A549 (cell line): ENCODE data around the gene PMVK.

Experiments used
- CEBPB ChIP-seq, 2 experiments: fragments of >200 bp in 1 of 2; sonication (Bioruptor Twin) in 1 of 2; formaldehyde crosslinking in 1 of 2; IDR thresholded peaks; 2 replicates each; pipeline ENCODE4 v1.6.1; 2012 to 2016
- JUN ChIP-seq, 2 experiments: fragments of >200 bp; sonication (Bioruptor Twin); formaldehyde crosslinking; IDR thresholded peaks; 2 replicates in 1 of 2; 3 replicates in 1 of 2; pipeline ENCODE4 v1.6.1; 2016 to 2017
- JUNB ChIP-seq: fragments of >200 bp; sonication (Bioruptor Twin); formaldehyde crosslinking; IDR thresholded peaks from 2 replicates; pipeline ENCODE4 v1.6.1; 2016
- POLR2A ChIP-seq: IDR thresholded peaks from 2 replicates; pipeline ENCODE4 v1.6.1; 2012; ENCODE audit warnings: mild to moderate bottlenecking, low read length
- TF ChIP-seq, protein P1 (sequence below): fragments of >200 bp; sonication (Bioruptor Twin); formaldehyde crosslinking; IDR thresholded peaks from 3 replicates; pipeline ENCODE4 v1.5.1; 2016
- TF ChIP-seq, protein P2 (sequence below): fragments of 200-600 bp; sonication (generic); IDR thresholded peaks from 2 replicates; pipeline ENCODE4 v1.6.1; 2016; ENCODE audit warnings: antibody characterized with exemption, mild to moderate bottlenecking, moderate library complexity
- TF ChIP-seq, protein P3 (sequence below): fragments of 450-650 bp; IDR thresholded peaks from 2 replicates; pipeline ENCODE4 v1.6.1; 2014; ENCODE audit warnings: antibody characterized with exemption
- TF ChIP-seq, protein P4 (sequence below): IDR thresholded peaks from 2 replicates; pipeline ENCODE4 v1.6.1; 2012

DNA sequence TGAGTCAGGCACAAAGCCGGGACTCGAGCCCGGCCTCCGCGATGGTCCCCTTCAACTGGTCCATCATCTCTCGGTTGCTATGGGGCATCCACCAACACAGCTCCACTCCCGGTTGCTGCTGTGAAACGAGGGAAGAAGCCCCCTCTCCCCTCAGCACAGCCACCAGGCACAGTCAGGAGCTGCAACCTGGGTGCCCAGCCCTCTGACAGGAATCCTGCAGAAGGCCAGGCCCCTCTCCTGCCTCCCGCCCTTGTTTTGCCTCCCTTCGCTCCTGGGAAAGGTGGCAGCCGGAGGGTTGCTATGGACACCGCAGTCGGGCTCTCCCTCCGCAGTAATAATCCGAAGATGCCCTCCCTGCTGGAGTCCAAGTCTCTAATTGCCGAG lies 57.5 kb downstream of the PMVK start:
- TF ChIP-seq, protein P1, sequence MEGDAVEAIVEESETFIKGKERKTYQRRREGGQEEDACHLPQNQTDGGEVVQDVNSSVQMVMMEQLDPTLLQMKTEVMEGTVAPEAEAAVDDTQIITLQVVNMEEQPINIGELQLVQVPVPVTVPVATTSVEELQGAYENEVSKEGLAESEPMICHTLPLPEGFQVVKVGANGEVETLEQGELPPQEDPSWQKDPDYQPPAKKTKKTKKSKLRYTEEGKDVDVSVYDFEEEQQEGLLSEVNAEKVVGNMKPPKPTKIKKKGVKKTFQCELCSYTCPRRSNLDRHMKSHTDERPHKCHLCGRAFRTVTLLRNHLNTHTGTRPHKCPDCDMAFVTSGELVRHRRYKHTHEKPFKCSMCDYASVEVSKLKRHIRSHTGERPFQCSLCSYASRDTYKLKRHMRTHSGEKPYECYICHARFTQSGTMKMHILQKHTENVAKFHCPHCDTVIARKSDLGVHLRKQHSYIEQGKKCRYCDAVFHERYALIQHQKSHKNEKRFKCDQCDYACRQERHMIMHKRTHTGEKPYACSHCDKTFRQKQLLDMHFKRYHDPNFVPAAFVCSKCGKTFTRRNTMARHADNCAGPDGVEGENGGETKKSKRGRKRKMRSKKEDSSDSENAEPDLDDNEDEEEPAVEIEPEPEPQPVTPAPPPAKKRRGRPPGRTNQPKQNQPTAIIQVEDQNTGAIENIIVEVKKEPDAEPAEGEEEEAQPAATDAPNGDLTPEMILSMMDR, result no peak
- TF ChIP-seq CEBPB (IDR thresholded peaks at IDR 0.05) (no peak), POLR2A (no peak), JUN (IDR thresholded peaks at IDR 0.05) (no peak), JUNB (no peak)
- TF ChIP-seq, protein P2, sequence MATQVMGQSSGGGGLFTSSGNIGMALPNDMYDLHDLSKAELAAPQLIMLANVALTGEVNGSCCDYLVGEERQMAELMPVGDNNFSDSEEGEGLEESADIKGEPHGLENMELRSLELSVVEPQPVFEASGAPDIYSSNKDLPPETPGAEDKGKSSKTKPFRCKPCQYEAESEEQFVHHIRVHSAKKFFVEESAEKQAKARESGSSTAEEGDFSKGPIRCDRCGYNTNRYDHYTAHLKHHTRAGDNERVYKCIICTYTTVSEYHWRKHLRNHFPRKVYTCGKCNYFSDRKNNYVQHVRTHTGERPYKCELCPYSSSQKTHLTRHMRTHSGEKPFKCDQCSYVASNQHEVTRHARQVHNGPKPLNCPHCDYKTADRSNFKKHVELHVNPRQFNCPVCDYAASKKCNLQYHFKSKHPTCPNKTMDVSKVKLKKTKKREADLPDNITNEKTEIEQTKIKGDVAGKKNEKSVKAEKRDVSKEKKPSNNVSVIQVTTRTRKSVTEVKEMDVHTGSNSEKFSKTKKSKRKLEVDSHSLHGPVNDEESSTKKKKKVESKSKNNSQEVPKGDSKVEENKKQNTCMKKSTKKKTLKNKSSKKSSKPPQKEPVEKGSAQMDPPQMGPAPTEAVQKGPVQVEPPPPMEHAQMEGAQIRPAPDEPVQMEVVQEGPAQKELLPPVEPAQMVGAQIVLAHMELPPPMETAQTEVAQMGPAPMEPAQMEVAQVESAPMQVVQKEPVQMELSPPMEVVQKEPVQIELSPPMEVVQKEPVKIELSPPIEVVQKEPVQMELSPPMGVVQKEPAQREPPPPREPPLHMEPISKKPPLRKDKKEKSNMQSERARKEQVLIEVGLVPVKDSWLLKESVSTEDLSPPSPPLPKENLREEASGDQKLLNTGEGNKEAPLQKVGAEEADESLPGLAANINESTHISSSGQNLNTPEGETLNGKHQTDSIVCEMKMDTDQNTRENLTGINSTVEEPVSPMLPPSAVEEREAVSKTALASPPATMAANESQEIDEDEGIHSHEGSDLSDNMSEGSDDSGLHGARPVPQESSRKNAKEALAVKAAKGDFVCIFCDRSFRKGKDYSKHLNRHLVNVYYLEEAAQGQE, result no peak
- TF ChIP-seq, protein P3, sequence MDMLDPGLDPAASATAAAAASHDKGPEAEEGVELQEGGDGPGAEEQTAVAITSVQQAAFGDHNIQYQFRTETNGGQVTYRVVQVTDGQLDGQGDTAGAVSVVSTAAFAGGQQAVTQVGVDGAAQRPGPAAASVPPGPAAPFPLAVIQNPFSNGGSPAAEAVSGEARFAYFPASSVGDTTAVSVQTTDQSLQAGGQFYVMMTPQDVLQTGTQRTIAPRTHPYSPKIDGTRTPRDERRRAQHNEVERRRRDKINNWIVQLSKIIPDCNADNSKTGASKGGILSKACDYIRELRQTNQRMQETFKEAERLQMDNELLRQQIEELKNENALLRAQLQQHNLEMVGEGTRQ, result no peak
- TF ChIP-seq, protein P4, sequence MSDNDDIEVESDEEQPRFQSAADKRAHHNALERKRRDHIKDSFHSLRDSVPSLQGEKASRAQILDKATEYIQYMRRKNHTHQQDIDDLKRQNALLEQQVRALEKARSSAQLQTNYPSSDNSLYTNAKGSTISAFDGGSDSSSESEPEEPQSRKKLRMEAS, result no peak
